Islet precursor cell (in vitro differentiated cells): Measurements from ENCODE around the gene UGT1A6.

Experiments
- DNase-seq: peaks from one replicate; pipeline ENCODE4 v3.0.0-alpha.2; 2018

The UGT1A6 gene

GRCh38 chr2:233822101-233822771 lies 129.5 kb downstream of the UGT1A6 start:
- DNase-seq, result peak; percentile 44
